NCI-H2081 treated with DMSO at 0.1 percent for 48 hours (cell line): ENCODE measurements around the gene OLAH.

ENCODE experiments used
- DNase-seq: peaks from one replicate; lab custom pipeline; 2025; lab: John Stamatoyannopoulos, UW

The OLAH gene

GRCh38 chr10:15069230-15069629 is 25.5 kb downstream of the OLAH start:
- no peak for DNase-seq

- DNase-seq: no peak
Observed at GRCh38 chr10:15072358-15072757, 28.6 kb downstream of the OLAH start.

GRCh38 chr10:15075421-15075820 is 31.7 kb downstream of the OLAH start:
- no peak for DNase-seq

GRCh38 chr10:15083674-15084501 is 40.1 kb downstream of the OLAH start:
- DNase-seq: no peak

- DNase-seq: no peak
Observed at GRCh38 chr10:15084502-15084922, 40.8 kb downstream of the OLAH start.

- DNase-seq: peak; percentile 18
Observed at GRCh38 chr10:15088428-15089261, 44.9 kb downstream of the OLAH start, which contains the start of gene ACBD7. Gene ACBD7, minus strand, starts transcription at chr10:15088776. Its CDS starts 48 bp downstream, at chr10:15088728.

GRCh38 chr10:15091418-15091817 is 47.7 kb downstream of the OLAH start:
- DNase-seq: no peak

GRCh38 chr10:15092855-15093408 is 49.2 kb downstream of the OLAH start:
- no peak for DNase-seq

GRCh38 chr10:15096661-15097010 is 52.9 kb downstream of the OLAH start:
- no peak for DNase-seq

GRCh38 chr10:15097011-15097812 is 53.5 kb downstream of the OLAH start, which contains the start of gene RPP38:
Gene RPP38, plus strand, starts transcription at chr10:15097355. Its CDS starts 5,960 bp downstream, at chr10:15103315.
- DNase-seq: peak; percentile 37

- no peak for DNase-seq
Observed at GRCh38 chr10:15099886-15100285, 56.1 kb downstream of the OLAH start.

GRCh38 chr10:15103513-15103912 is 59.8 kb downstream of the OLAH start:
- DNase-seq: no peak

- no peak for DNase-seq
Observed at GRCh38 chr10:15106352-15107013, 62.7 kb downstream of the OLAH start.

GRCh38 chr10:15112657-15113056 is 68.9 kb downstream of the OLAH start:
- no peak for DNase-seq

- no peak for DNase-seq
Observed at GRCh38 chr10:15113766-15114165, 70.0 kb downstream of the OLAH start.

- DNase-seq: no peak
Observed at GRCh38 chr10:15116225-15116624, 72.5 kb downstream of the OLAH start.

GRCh38 chr10:15118615-15119014 is 74.9 kb downstream of the OLAH start:
- no peak for DNase-seq

GRCh38 chr10:15120523-15120922 is 76.8 kb downstream of the OLAH start:
- DNase-seq: no peak

GRCh38 chr10:15121707-15122106 is 78.0 kb downstream of the OLAH start:
- no peak for DNase-seq

GRCh38 chr10:15122477-15123030 is 78.8 kb downstream of the OLAH start:
- DNase-seq: no peak
